GM12892 (cell line): ENCODE measurements around the gene GABARAP.

ENCODE experiments used
- DNase-seq: peaks from one replicate; pipeline ENCODE4 v3.0.0; 2011; ENCODE audit not compliant: insufficient read length
- FAIRE-seq: peaks from 2 replicates; lab custom pipeline; 2011; peaks lifted over from hg19 to GRCh38; lab: Jason Lieb, UNC
- POLR2A ChIP-seq: IDR thresholded peaks from 2 replicates; pipeline ENCODE4 v1.6.1; 2011; ENCODE audit warnings: low read depth, low read length, control low read depth
- POLR2AphosphoS5 ChIP-seq: IDR thresholded peaks from 2 replicates; pipeline ENCODE4 v1.6.1; 2011; ENCODE audit warnings: low read depth, low read length, control low read depth
- TAF1 ChIP-seq: IDR thresholded peaks from 2 replicates; pipeline ENCODE4 v1.6.1; 2011; ENCODE audit warnings: low read depth, mild to moderate bottlenecking, control low read depth, low read length, borderline replicate concordance

Gene GABARAP

GRCh38 chr17:7222093-7222971, 19.9 kb downstream of the GABARAP start:
- FAIRE-seq (no peak), DNase-seq (no peak)
- TF ChIP-seq TAF1 = no peak
- no peak; the same call in 1 of the 2 replicates for TF ChIP-seq POLR2AphosphoS5
- TF ChIP-seq POLR2A = 0 out of 2 replicates have a peak, but pooled peaks have one; percentile 8

GRCh38 chr17:7221278-7222092, 20.8 kb downstream of the GABARAP start:
- no peak for DNase-seq
- no peak for FAIRE-seq
- TF ChIP-seq POLR2AphosphoS5 (no peak), POLR2A (peak; percentile 8), TAF1 (no peak)

GRCh38 chr17:7220593-7221277, 21.5 kb downstream of the GABARAP start:
- DNase-seq = peak; percentile 57
- FAIRE-seq = no peak
- TF ChIP-seq TAF1 (no peak), POLR2AphosphoS5 (peak; percentile 46; the same call in 1 of the 2 replicates)

- FAIRE-seq (peak; percentile 97), DNase-seq (peak; percentile 95)
- TF ChIP-seq POLR2A (peak; percentile 67), TAF1 (no peak)
These were observed 22.2 kb downstream of the GABARAP start, which contains the start of the genes ACADVL and DLG4 for GRCh38 chr17:7219812-7220592. Gene ACADVL (plus strand): TSS chr17:7219938. CDS start chr17:7219985, 47 bp downstream. Gene DLG4 (minus strand): TSS chr17:7219836.

GRCh38 chr17:7219229-7219811, 22.9 kb downstream of the GABARAP start:
- FAIRE-seq (peak; percentile 30), DNase-seq (no peak)
- TF ChIP-seq TAF1 (no peak), POLR2AphosphoS5 (no peak), POLR2A (no peak)

GRCh38 chr17:7218758-7219157, 23.5 kb downstream of the GABARAP start:
- DNase-seq (no peak), FAIRE-seq (no peak)
- no peak for TF ChIP-seq POLR2AphosphoS5
- no peak for TF ChIP-seq TAF1
- no peak for TF ChIP-seq POLR2A

- TF ChIP-seq POLR2A (no peak), POLR2AphosphoS5 (no peak), TAF1 (no peak)
- FAIRE-seq (no peak), DNase-seq (no peak)
These were observed 24.1 kb downstream of the GABARAP start for GRCh38 chr17:7218166-7218565.

GRCh38 chr17:7217113-7217987, 24.9 kb downstream of the GABARAP start:
- no peak for DNase-seq
- peak; percentile 30 for FAIRE-seq
- TF ChIP-seq TAF1 (no peak), POLR2AphosphoS5 (no peak), POLR2A (no peak)

GRCh38 chr17:7216242-7217112, 25.8 kb downstream of the GABARAP start:
- FAIRE-seq = no peak
- no peak for TF ChIP-seq POLR2A
- no peak for TF ChIP-seq TAF1
- TF ChIP-seq POLR2AphosphoS5 = no peak

More at GRCh38 chr17:7216242-7217112, 25.8 kb downstream of the GABARAP start:
- DNase-seq = no peak
